ENCODE data around the gene COA7. TPM values are rescaled to one million over a fixed set of nuclear protein-coding genes. Genes with fewer than 3 reads are reported as not detected.

COA7 gene
- total and polyA plus RNA-seq, 2 of the 8 experiments (the other 6 are each of a cell fraction or from before 2014, with no cell fraction given) = 23.2 to 61.8 TPM

DNA sequence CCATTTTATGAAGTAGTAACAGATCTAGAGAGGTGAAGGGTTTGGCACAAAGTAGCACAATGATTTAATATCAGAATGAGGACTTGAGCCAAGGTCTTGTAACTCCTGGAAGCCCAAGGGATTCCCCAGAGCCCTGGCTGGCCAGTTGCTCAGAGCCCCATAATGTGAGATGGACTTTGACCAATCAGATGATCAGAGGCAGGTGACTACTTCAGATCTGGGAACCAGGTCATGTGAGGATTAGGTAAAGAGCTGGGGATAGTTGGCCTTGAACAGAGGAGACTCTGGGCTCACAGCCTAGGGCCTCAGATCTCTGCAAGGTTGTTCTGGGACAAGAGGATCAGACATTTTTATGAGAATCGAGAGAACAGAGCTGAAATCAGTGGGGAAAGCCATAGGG lies 46.2 kb downstream of the COA7 start:
- no peak overlapping the region for H3K56ac ChIP-seq (replicated peaks; ENCODE audit: insufficient read length, low read depth, low read length)
- H3K4me1 ChIP-seq (replicated peaks in 1 of 4; ENCODE audit: control insufficient read depth in 3 of 4, insufficient read depth in 4 of 4, low read length in 3 of 4) = no peaks in the 10 kb centered on the region
- no peak overlapping the region for H2BK15ac ChIP-seq (ENCODE audit: low read length)
- no peaks in the 10 kb centered on the region for H3K36me3 ChIP-seq (ENCODE audit: control insufficient read depth in 2 of 4, insufficient read depth in 4 of 4, low read length in 3 of 4)
- H3K4me2 ChIP-seq (ENCODE audit: insufficient read depth in 1 of 2, low read depth in 2 of 2, low read length in 2 of 2) = no peak overlapping the region
- no peak overlapping the region for H4K8ac ChIP-seq (ENCODE audit: extremely low read depth, insufficient read depth, low read length)
- no peak for FAIRE-seq
- no peak overlapping the region for H2AFZ ChIP-seq (ENCODE audit: low read length)
- H3K79me2 ChIP-seq (ENCODE audit: control insufficient read depth in 1 of 2, insufficient read depth in 2 of 2, low read length in 2 of 2) = no peaks in the 10 kb centered on the region
- H3K4ac ChIP-seq (replicated peaks; ENCODE audit: insufficient read length, low read depth, low read length) = no peak overlapping the region
- H4K5ac ChIP-seq (ENCODE audit: insufficient read length, low read depth, low read length) = no peak overlapping the region
- H4K91ac ChIP-seq (replicated peaks; ENCODE audit: insufficient read length, low read length) = no peak overlapping the region
- H2BK12ac ChIP-seq (ENCODE audit: low read depth, low read length) = no peak overlapping the region
- H3K23me2 ChIP-seq (ENCODE audit: low read depth, low read length) = no peaks in the 10 kb centered on the region
- H3K9ac ChIP-seq (replicated peaks in 1 of 4; ENCODE audit: extremely low read depth in 1 of 4, low read depth in 3 of 4, low read length in 3 of 4) = no peak overlapping the region
- no peak overlapping the region for H3K27ac ChIP-seq (ENCODE audit: low read depth, low read length)
- H3K9me3 ChIP-seq (ENCODE audit: insufficient read depth in 2 of 2, low read depth in 1 of 2, low read length in 1 of 2) = no peaks in the 10 kb centered on the region
- H4K20me1 ChIP-seq (replicated peaks in 1 of 2; ENCODE audit: control insufficient read depth in 1 of 2, insufficient read depth in 2 of 2, low read length in 2 of 2) = no peaks in the 10 kb centered on the region
- POLR2A ChIA-PET (ENCODE audit: partially characterized antibody) = interaction anchor here (0.9 to 1.6 kb wide), 2 partner anchors 10 to 11 kb away, joined by 3 to 4 read pairs; no protein-coding TSS in a partner anchor
- no peak overlapping the region for H3K23ac ChIP-seq (ENCODE audit: insufficient read length)
- TF ChIP-seq YY1 (IDR thresholded peaks at IDR 0.05; ENCODE audit: low read depth, low read length) (no peak), JUND (IDR thresholded peaks at IDR 0.05; ENCODE audit: low read length) (no peak), CBX5 (IDR thresholded peaks at IDR 0.05; ENCODE audit: low read depth, low read length) (no peak), NANOG (IDR thresholded peaks at IDR 0.05; ENCODE audit: insufficient read depth, low read depth, low read length, poor library complexity, severe bottlenecking) (no peak), KDM5A (IDR thresholded peaks at IDR 0.05; ENCODE audit: low read length) (no peak)
- TF ChIP-seq, protein P1, sequence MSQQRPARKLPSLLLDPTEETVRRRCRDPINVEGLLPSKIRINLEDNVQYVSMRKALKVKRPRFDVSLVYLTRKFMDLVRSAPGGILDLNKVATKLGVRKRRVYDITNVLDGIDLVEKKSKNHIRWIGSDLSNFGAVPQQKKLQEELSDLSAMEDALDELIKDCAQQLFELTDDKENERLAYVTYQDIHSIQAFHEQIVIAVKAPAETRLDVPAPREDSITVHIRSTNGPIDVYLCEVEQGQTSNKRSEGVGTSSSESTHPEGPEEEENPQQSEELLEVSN (IDR thresholded peaks at IDR 0.05) = no peak
- TF ChIP-seq, protein P2, sequence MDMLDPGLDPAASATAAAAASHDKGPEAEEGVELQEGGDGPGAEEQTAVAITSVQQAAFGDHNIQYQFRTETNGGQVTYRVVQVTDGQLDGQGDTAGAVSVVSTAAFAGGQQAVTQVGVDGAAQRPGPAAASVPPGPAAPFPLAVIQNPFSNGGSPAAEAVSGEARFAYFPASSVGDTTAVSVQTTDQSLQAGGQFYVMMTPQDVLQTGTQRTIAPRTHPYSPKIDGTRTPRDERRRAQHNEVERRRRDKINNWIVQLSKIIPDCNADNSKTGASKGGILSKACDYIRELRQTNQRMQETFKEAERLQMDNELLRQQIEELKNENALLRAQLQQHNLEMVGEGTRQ (IDR thresholded peaks at IDR 0.05; ENCODE audit: low read length) = peak; percentile 15; the same call in 1 of the 2 replicates
- H2AK5ac ChIP-seq (ENCODE audit: low read depth, low read length) = no peak overlapping the region
- H3K4me3 ChIP-seq (ENCODE audit: extremely low read depth in 1 of 4, insufficient read depth in 2 of 4, low read depth in 3 of 4, low read length in 4 of 4) = no peak overlapping the region
- no peak for DNase-seq (ENCODE audit: low read depth in 1 of 2, low spot score in 2 of 2)
- H2BK120ac ChIP-seq (replicated peaks; ENCODE audit: low read depth, low read length) = no peak overlapping the region
- 91% methylated on average over 1 of the region's 1 CpG; no CpG with 5 or more reads in 1 of the 2 experiments for WGBS, 2 experiments (ENCODE audit: extremely low coverage in 1 of 2, insufficient coverage in 1 of 2, insufficient read length in 1 of 2, insufficient replicate concordance in 2 of 2, low coverage in 1 of 2, low lambda C conversion rate in 2 of 2, missing lambda C conversion rate in 1 of 2)
- no peak overlapping the region for H2BK5ac ChIP-seq (ENCODE audit: low read depth, low read length)
- no peaks in the 10 kb centered on the region for H3K27me3 ChIP-seq (replicated peaks in 1 of 4; ENCODE audit: control insufficient read depth in 3 of 4, extremely low read depth in 1 of 4, insufficient read depth in 3 of 4, low read length in 3 of 4)
- no peaks in the 10 kb centered on the region for H3K79me1 ChIP-seq (ENCODE audit: low read depth, low read length)
- no peak overlapping the region for H2BK20ac ChIP-seq (ENCODE audit: low read length)
- no peak overlapping the region for H3K18ac ChIP-seq (ENCODE audit: extremely low read depth, low read length)
- H3K14ac ChIP-seq (ENCODE audit: insufficient read length) = no peak overlapping the region
- CTCF ChIA-PET (ENCODE audit: partially characterized antibody) = interaction anchor here (0.6 to 0.9 kb wide), 4 partner anchors 9 to 284 kb away, joined by 3 to 4 read pairs (median 3); no protein-coding TSS in a partner anchor
